Memory B cell (primary cell): Measurements from ENCODE around the gene MPC2.
"Not testable (repeated sequence)": the region's sequence is repeated elsewhere in the genome, so short reads cannot be mapped to it uniquely, and the experiment has no call there.

Experiments
- ATAC-seq: fragments of 150-1000 bp; cut with Tn5 transposase; 2 replicates; pipeline ENCODE4 v1.10.0; 2021; ENCODE audit warnings: low read depth, mild to moderate bottlenecking, moderate library complexity
- DNase-seq, 2 donors: peaks; one replicate each; pipeline ENCODE4 v3.0.0; 2022; ENCODE audit warnings: low spot score in 2 of 2
- H3K27ac Mint-ChIP-seq: one replicate; pipeline ENCODE4 v1.8.0; 2022; ENCODE audit warnings: mild to moderate bottlenecking, moderate library complexity, mixed read lengths
- H3K27me3 Mint-ChIP-seq: one replicate; pipeline ENCODE4 v1.8.0; 2022; ENCODE audit warnings: mixed read lengths
- H3K36me3 Mint-ChIP-seq: one replicate; pipeline ENCODE4 v1.8.0; 2022; ENCODE audit warnings: mild to moderate bottlenecking, mixed read lengths
- H3K4me1 Mint-ChIP-seq: one replicate; pipeline ENCODE4 v1.8.0; 2022; ENCODE audit warnings: mixed read lengths
- H3K4me3 Mint-ChIP-seq: one replicate; pipeline ENCODE4 v1.8.0; 2022; ENCODE audit warnings: mild to moderate bottlenecking, moderate library complexity, mixed read lengths
- H3K9me3 Mint-ChIP-seq: one replicate; pipeline ENCODE4 v1.8.0; 2022; ENCODE audit warnings: mixed read lengths

The MPC2 gene

DNA sequence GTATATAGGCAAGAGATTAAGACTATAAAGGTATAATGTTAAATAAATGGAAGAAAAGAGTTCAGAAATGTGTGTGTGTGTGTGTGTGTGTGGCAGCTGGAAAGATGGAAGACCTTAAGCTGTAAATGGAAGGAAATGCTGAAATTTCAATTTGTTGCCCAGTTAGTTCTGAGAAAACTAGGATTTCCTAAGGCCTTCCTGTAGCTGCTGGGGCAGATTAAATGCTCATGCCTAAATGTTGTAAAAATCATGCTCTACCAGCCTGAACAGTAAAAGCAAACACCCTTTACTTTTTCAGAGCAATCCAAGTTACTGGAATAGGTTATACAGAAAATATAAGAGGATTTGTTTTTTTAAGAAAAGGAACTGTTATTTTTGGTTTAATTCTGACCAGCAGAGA lies 31.2 kb downstream of the MPC2 start:
- no peaks in the 10 kb centered on the region for H3K4me1 Mint-ChIP-seq
- ATAC-seq: no peak
- H3K27me3 Mint-ChIP-seq: peaks cover 6% of the 10 kb centered on the region
- H3K36me3 Mint-ChIP-seq: peaks cover 5% of the 10 kb centered on the region
- no peak overlapping the region for H3K27ac Mint-ChIP-seq
- H3K9me3 Mint-ChIP-seq: peaks cover 10% of the 10 kb centered on the region
- no peak overlapping the region for H3K4me3 Mint-ChIP-seq
- no peak for DNase-seq

- Mint-ChIP-seq H3K4me1 (no peaks in the 10 kb centered on the region), H3K36me3 (peaks cover 5% of the 10 kb centered on the region), H3K4me3 (no peak overlapping the region), H3K27ac (no peak overlapping the region), H3K9me3 (peaks cover 8% of the 10 kb centered on the region), H3K27me3 (peaks cover 4% of the 10 kb centered on the region)
- no peak for ATAC-seq
- DNase-seq: no peak
These were observed 31.7 kb downstream of the MPC2 start for GRCh38 chr1:167905182-167905581.

GRCh38 chr1:167904652-167905130 lies 32.2 kb downstream of the MPC2 start:
- Mint-ChIP-seq H3K9me3 (peaks cover 5% of the 10 kb centered on the region), H3K4me1 (no peaks in the 10 kb centered on the region), H3K27ac (no peak overlapping the region), H3K36me3 (peaks cover 2% of the 10 kb centered on the region), H3K4me3 (no peak overlapping the region), H3K27me3 (peaks cover 2% of the 10 kb centered on the region)
- ATAC-seq: no peak
- DNase-seq: no peak

DNA sequence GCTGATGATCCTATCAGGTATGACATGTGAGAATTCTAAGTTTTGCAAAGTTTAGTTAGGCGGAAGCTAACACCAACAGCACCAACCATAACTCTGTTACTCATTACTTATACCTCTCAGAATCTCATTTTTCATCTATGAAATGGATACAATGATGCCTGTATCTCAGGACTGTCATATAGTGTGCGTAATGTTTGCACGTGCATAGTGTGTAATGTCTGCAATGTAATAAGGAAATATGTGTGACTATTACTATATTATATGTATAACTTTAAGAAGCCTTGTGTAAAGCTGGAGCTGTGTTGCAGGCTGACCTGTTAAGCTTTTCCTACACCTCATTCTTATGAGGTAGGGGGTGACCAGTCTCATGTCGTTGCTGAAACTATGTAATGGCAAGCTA lies 36.0 kb downstream of the MPC2 start:
- Mint-ChIP-seq H3K4me3 (no peak overlapping the region), H3K27ac (no peak overlapping the region), H3K36me3 (no peaks in the 10 kb centered on the region), H3K9me3 (no peaks in the 10 kb centered on the region), H3K4me1 (no peaks in the 10 kb centered on the region), H3K27me3 (peaks cover 2% of the 10 kb centered on the region)
- ATAC-seq (no peak), DNase-seq (no peak)

DNA sequence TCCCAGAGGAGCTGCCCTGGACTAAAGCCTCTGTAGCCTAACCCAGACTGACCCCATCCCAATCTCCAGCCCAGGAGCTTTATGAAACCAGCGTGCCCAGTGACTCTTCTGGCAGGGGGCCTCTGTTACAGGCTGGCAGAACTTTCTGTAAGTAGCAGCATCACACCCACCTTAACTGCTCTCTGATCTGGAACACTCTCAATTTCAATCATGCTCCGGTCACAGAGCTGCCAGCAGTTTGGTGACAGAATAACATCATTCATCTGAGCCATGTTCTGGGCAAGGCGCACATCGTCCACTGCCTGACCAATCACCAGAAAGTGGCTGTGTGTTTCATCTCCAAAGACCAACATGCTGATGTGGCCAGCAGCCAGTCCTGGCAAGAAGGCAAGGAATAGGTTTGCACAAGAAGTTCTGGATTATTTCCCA lies 37.6 kb downstream of the MPC2 start:
- no peak overlapping the region for H3K27ac Mint-ChIP-seq

GRCh38 chr1:167898578-167899222 lies 38.2 kb downstream of the MPC2 start:
- Mint-ChIP-seq H3K4me3 (no peak overlapping the region), H3K36me3 (no peaks in the 10 kb centered on the region), H3K27me3 (peaks cover 2% of the 10 kb centered on the region), H3K4me1 (no peaks in the 10 kb centered on the region), H3K9me3 (no peaks in the 10 kb centered on the region), H3K27ac (no peak overlapping the region)
- DNase-seq: no peak
- ATAC-seq: no peak

More for the DNA sequence above, 37.6 kb downstream of the MPC2 start:
- Mint-ChIP-seq H3K4me1 (no peaks in the 10 kb centered on the region), H3K4me3 (no peak overlapping the region), H3K27me3 (peaks cover 2% of the 10 kb centered on the region), H3K9me3 (no peaks in the 10 kb centered on the region), H3K36me3 (no peaks in the 10 kb centered on the region)
- ATAC-seq: no peak
- no peak for DNase-seq

- Mint-ChIP-seq H3K27me3 (peaks cover 4% of the 10 kb centered on the region), H3K4me3 (no peak overlapping the region), H3K36me3 (no peaks in the 10 kb centered on the region), H3K4me1 (peaks cover 4% of the 10 kb centered on the region), H3K9me3 (no peaks in the 10 kb centered on the region), H3K27ac (no peak overlapping the region)
- DNase-seq: no peak
- no peak for ATAC-seq
These were observed 43.1 kb downstream of the MPC2 start for GRCh38 chr1:167893798-167894197.

DNA sequence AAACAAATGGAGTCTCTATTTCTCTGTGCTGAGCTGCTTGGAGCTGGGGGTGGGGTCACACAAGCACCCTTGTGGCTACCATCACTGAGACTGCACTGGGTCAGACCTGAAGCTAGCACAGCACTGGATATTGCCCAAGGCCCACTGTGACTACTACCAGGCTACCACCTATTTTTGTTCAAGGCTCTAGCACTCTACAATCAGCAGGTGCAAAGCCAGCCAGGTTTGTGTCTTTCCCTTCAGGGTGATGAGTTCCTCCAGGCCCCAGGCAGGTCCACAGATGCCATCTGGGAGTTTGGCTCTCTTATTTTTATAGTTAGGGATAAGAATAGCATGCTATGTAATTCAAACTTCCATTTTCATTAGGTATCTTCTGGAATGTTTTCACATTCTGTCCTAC lies 46.5 kb downstream of the MPC2 start:
- H3K9me3 Mint-ChIP-seq: peaks cover 1% of the 10 kb centered on the region
- H3K36me3 Mint-ChIP-seq: no peaks in the 10 kb centered on the region
- ATAC-seq (no peak), DNase-seq (no peak)
- H3K27ac Mint-ChIP-seq: no peak overlapping the region
- H3K4me3 Mint-ChIP-seq: no peak overlapping the region
- H3K4me1 Mint-ChIP-seq: peaks cover 4% of the 10 kb centered on the region
- peaks cover 2% of the 10 kb centered on the region for H3K27me3 Mint-ChIP-seq

- ATAC-seq, H3K27me3 Mint-ChIP-seq, H3K4me3 Mint-ChIP-seq, H3K27ac Mint-ChIP-seq, DNase-seq, H3K36me3 Mint-ChIP-seq, H3K9me3 Mint-ChIP-seq, H3K4me1 Mint-ChIP-seq: not testable (repeated sequence)
These were observed 49.7 kb downstream of the MPC2 start for GRCh38 chr1:167887187-167887586.

- Mint-ChIP-seq H3K27me3 (peaks cover 6% of the 10 kb centered on the region), H3K4me3 (no peak overlapping the region), H3K4me1 (no peaks in the 10 kb centered on the region), H3K36me3 (no peaks in the 10 kb centered on the region), H3K27ac (no peak overlapping the region), H3K9me3 (peaks cover 1% of the 10 kb centered on the region)
- no peak for DNase-seq
- no peak for ATAC-seq
These were observed 54.5 kb downstream of the MPC2 start for GRCh38 chr1:167882376-167882775.

- H3K4me1 Mint-ChIP-seq: no peaks in the 10 kb centered on the region
- ATAC-seq (no peak), DNase-seq (no peak)
- H3K4me3 Mint-ChIP-seq: no peak overlapping the region
- peaks cover 1% of the 10 kb centered on the region for H3K9me3 Mint-ChIP-seq
- no peak overlapping the region for H3K27ac Mint-ChIP-seq
- no peaks in the 10 kb centered on the region for H3K36me3 Mint-ChIP-seq
- peaks cover 6% of the 10 kb centered on the region for H3K27me3 Mint-ChIP-seq
These were observed 55.1 kb downstream of the MPC2 start for GRCh38 chr1:167881786-167882185.

- ATAC-seq (no peak), DNase-seq (no peak)
- Mint-ChIP-seq H3K4me1 (no peaks in the 10 kb centered on the region), H3K9me3 (no peaks in the 10 kb centered on the region), H3K27me3 (peaks cover 6% of the 10 kb centered on the region), H3K4me3 (no peak overlapping the region), H3K27ac (no peak overlapping the region), H3K36me3 (no peaks in the 10 kb centered on the region)
These were observed 55.8 kb downstream of the MPC2 start for GRCh38 chr1:167881069-167881468.

DNA sequence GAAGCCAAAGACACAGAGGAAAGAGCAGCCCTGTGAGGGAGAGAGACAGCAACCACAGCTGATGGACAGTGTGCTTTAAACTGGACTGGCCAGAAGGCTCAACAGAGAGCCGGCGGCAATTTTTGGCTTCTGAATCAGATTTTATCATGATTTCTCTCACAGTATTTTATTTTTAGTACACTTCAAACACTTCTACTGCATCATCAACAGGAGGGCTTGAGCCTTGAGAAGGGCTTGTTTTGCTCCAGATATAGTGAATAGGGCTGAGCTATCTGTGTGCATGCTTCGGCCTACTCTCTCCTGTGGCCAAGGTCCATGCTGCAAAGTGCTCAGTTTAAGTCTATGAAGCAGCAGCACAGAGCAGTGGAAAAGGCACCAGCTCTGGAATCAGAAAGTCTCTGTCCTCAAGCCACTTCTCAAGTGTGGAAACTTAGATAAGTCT lies 56.3 kb downstream of the MPC2 start:
- no peaks in the 10 kb centered on the region for H3K36me3 Mint-ChIP-seq
- H3K9me3 Mint-ChIP-seq: no peaks in the 10 kb centered on the region
- no peak overlapping the region for H3K4me3 Mint-ChIP-seq
- peaks cover 6% of the 10 kb centered on the region for H3K27me3 Mint-ChIP-seq
- no peak for ATAC-seq
- H3K27ac Mint-ChIP-seq: no peak overlapping the region
- DNase-seq: no peak
- no peaks in the 10 kb centered on the region for H3K4me1 Mint-ChIP-seq

DNA sequence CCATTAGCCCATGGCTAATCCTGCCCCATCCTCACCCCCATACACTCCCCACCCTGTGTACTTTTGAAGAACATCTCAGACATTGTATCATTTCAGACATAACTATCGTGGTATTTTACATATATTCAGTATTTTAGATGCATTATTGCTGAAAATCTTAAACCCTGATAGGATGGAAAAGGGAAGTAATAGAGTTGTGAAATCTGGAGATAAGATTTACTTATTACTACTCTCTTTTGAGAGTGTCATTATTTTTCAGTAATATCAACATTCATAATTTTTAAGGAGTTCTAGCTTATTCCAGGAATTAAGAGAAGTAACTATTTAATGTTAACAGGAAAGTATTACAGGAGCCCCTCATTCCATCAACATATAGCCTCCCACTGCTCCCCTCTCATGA lies 57.4 kb downstream of the MPC2 start:
- ATAC-seq (no peak), DNase-seq (no peak)
- Mint-ChIP-seq H3K4me3 (no peak overlapping the region), H3K9me3 (no peaks in the 10 kb centered on the region), H3K4me1 (no peaks in the 10 kb centered on the region), H3K36me3 (no peaks in the 10 kb centered on the region), H3K27me3 (peaks cover 2% of the 10 kb centered on the region), H3K27ac (no peak overlapping the region)
